ENCODE measurements around the gene PI16.
A peak's percentile ranks its signal among the peaks of the same experiment; 100 is the strongest.

Gene PI16

DNA sequence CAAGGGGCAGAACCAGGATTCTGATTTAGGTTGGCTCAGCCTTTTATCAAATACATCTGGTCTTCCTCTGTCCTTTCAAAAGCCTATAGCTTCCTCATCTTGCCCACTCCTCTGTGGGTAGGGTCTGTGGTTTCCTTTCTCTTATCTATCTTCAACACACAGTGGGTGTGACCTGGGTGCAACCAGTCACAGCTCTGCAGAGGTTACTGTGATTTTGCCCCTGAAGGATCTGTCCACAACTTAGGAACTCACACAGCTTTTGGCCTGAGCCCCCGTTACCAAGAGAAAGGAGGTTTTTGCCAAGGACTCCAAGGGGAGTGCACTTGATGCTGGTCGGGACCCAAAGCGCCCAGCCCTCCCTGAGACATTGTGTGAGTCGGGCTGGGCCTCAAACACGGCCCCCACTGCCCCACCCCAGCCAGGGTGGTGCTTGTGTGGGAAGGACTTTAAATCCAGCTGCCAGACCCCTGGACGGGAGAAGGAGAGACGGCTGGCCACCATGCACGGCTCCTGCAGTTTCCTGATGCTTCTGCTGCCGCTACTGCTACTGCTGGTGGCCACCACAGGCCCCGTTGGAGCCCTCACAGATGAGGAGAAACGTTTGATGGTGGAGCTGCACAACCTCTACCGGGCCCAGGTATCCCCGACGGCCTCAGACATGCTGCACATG, at the start of gene PI16:
Gene PI16 (plus strand): TSS at position 477 of the 670 bp plus-strand sequence. CDS start 23 bp downstream, at position 500.
- DNase-seq (ENCODE audit: low spot score) = peak; percentile 44

GRCh38 chr6:36904851-36905393, 49.6 kb upstream of the PI16 start:
- DNase-seq (ENCODE audit: low spot score) = no peak

- DNase-seq (ENCODE audit: low spot score) = no peak
These were observed 47.8 kb upstream of the PI16 start for GRCh38 chr6:36906539-36907325.

DNA sequence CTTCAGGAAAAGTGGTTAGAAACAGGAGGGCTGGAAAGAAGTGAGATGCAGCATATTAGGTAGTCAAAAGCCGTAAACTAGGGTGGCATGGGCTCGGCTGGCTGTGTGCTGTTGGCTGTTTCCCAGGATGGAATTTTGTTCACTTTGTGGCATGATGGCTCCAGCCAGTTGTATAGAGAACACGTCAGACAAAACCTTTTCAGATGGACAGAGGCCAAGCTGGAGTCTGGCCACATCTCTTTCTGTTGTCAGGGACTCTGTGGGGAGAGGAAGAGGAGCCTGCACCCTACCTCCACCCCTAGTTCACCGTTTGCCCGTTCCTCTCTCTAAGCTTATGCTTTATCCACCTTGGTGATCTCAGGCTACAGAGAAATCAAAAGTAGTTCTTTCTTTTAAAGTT, 46.8 kb upstream of the PI16 start:
- no peak for DNase-seq (ENCODE audit: low spot score)

GRCh38 chr6:36908747-36909146, 45.8 kb upstream of the PI16 start:
- DNase-seq (ENCODE audit: low spot score) = no peak

- DNase-seq (ENCODE audit: low spot score) = peak; percentile 37
These were observed 42.5 kb upstream of the PI16 start for GRCh38 chr6:36912030-36912454.

GRCh38 chr6:36912586-36912985, 42.0 kb upstream of the PI16 start:
- peak; percentile 89 for DNase-seq (ENCODE audit: low spot score)

DNA sequence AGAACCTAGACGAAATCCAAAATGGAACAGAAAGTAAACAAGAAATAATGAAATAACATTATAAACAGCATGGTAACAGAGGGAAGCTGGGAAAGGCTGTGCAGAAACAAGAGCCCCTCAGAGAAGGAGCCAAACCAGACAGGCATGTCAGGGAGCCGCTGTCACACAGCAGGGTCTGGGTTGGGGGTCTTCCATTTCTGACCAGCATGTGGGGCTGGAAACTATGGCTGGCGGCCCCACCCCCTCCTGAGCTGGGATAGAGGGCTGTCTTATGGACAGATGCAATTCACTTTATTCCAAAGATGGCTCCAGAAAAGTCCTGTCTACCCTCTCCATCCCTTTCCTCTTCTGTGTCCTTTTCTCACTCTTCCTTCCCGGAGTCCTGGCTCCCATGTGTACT, 41.5 kb upstream of the PI16 start:
- no peak for DNase-seq (ENCODE audit: low spot score)

DNA sequence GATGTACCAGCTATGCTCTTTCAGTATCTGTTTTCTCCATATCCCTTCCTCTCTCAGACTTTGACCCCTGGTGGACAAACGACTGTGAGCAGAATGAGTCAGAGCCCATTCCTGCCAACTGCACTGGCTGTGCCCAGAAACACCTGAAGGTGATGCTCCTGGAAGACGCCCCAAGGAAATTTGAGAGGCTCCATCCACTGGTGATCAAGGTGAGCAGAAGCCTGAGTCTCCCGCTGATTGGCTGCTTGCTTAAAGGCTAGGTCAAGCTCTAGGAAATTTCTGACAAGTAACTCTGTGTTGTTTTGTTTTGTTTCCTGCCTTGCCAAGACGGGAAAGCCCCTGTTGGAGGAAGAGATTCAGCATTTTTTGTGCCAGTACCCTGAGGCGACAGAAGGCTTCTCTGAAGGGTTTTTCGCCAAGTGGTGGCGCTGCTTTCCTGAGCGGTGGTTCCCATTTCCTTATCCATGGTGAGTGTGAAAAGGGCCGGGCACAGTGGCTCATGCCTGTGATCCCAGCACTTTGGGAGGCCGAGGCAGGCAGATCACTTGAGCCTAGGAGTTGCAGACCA, 40.2 kb upstream of the PI16 start:
- peak; percentile 66 for DNase-seq (ENCODE audit: low spot score)

GRCh38 chr6:36915599-36915998, 38.9 kb upstream of the PI16 start:
- DNase-seq (ENCODE audit: low spot score) = no peak

GRCh38 chr6:36916126-36916525, 38.4 kb upstream of the PI16 start:
- DNase-seq (ENCODE audit: low spot score) = no peak

- DNase-seq (ENCODE audit: low spot score) = no peak
These were observed 36.9 kb upstream of the PI16 start for GRCh38 chr6:36917541-36918193.

DNA sequence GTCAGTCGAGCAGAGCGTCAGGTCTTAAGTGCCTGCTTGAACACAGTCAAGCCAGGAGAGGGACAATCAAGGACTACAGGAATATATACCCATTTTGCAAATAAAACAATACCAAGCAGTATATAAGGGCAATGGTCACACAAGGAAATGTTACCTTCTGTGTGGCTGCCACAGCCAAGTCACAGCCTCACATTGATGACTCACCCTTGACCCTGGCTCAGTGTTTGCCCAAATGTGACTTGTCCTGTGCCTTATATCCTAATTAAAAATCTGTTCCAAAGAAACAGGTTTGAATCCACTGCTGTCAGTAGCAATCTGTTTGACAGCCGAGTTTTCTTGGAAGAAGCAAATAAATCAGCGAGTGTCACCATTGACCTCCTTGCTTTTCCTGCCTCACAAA, 34.5 kb upstream of the PI16 start:
- no peak for DNase-seq (ENCODE audit: low spot score)

DNA sequence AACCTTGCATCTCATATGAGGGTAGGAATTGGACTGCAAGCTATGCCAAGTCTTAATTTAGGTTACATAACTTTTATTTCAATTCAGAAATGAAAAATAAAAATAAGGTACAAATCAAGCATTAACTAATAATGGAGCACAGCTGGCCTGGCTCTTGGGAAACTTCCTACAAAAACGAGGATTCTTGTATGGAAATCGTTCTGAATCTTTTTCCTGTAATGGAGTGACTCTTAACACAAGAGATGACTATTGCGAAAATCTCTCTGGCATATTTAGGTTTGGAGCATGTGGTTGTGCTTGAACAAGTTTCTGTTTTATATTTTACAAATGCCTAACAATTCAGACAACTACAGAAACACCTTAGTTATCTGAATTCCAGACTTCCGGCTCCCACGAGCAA, 34.0 kb upstream of the PI16 start:
- no peak for DNase-seq (ENCODE audit: low spot score)

DNA sequence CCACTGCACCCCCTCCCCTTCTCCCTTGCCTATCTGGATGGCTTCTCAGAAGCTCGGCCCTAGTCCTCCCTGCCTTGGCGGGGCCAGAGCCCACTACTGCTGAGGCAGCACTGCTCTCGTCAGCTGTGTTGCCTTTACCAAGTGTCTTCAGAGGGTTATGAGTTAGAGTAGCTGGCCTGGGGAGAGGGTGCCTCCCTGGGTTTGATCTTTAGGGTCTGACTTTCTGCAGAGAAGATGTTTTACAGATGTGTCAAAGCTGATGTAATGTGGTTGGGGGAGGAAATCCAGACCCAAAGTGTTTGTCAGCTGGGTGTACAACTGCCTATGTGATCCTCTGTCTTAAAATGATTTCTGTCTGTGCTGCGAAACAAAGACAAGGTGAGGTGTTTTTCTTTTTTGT, 30.4 kb upstream of the PI16 start:
- DNase-seq (ENCODE audit: low spot score) = no peak

GRCh38 chr6:36924778-36925374, 29.7 kb upstream of the PI16 start:
- no peak for DNase-seq (ENCODE audit: low spot score)

DNA sequence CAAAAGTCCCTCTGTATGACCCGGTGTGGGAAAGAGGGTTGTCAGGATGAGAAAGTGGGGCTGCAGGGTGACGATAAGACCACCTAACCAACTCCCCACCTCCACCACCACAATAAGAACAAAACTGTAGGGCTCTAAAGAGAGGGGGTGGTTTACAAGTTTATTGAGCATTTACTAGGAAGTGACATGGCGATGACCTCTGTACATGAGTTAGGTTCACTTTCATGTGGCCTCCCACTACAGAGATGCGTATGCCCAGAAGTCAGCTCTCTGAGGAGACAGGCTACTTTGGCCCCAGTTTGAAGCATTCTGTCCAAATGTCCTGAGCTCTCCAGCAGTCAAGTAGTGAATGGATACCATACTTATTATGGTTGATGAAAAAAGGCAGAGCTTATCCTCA, 28.7 kb upstream of the PI16 start:
- DNase-seq (ENCODE audit: low spot score) = no peak

DNA sequence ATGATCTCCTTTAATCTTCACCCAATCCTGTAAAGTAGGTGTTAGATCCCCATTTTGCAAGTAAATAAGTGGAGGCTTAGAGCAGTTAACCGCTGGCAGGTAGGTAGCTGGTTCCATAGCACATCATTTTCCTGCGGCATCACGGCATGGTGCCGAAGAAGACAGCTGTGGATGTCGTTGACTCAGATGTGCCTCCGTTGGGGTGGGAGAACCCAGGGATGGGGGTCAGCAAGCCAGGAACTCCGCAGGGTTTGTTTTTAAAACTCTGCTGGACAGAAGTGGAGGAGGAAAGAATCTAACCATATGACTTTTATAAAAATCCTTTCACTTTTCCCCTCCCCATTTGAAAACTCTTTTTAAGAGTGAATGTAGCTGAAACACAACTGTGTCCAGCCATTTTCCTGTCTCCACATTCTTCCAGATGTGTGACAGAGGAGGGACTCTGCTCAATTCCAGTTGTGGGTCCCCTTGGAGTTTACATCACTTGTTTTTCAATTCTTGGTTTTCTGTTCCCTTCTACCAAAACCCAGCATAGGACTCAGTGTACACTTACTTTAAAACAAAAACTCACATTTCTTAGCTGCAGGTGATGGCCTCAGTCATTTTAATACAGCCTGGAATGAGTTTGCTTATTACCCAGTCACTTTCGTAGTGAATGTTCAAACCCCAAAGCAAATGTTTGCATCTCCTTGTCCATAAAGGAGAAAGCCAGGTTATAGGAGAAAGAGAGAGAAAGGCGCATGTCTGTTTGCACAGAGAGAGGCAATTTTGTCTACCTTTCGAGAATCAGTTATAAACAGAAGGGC, 27.6 kb upstream of the PI16 start:
- no peak for DNase-seq (ENCODE audit: low spot score)

DNA sequence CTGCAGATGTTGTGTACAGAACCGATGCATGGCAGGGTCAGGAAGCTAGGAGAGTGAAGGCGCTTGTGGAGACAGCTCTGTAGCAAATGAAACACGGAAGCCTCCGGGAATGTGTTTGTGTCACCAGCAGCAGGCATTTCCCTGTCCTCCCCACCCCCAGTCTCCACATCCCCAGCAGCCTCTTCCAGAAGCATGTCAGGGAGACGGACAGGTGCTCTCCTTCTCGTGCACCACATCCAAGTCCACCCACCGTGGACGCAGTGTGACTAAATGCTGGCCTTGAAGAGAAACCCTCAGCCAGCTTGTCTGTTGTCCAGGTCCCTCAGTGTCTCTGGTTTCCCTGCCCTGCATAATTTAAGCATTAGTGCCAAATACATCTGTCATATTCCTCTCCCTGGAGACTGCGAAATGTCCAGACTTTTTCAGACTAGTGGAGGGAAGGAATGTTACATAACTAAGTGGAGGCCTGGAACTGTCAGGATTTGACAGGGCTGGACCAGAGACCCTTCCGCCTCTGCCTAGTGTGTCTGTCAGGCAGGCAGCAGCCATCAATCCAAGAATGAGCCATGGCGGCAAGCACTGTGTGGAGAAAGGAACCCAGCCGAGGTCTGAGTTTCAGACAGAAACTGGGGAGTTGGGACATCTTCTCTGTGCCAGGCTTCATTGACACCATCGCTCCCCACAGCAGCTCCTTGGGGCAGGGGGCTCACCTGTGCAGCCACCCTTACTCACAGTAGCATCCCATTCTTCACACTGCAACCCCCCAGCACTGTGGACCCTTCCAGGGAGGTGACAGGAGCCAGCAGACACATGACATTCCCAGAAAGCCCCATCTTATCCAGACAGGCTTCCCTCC, 26.6 kb upstream of the PI16 start:
- no peak for DNase-seq (ENCODE audit: low spot score)

DNA sequence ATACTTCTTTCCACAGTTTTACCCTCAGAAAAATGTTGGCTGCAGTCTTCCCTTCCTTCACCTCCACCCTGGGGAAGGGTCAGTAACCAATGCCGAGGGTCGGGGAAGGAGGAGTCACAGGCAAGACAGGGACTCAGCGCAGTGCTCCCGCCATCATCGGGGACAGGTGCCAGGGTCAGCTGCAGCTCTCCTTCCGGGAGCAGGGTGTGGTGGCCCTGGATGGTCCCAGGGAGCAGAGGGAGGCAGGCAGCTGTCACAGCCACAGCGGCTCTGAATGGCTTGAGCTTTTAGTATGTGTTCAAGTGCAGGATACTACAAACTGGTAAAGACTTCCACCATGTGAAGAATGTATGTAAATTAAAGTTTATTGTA, 26.0 kb upstream of the PI16 start:
- DNase-seq (ENCODE audit: low spot score) = no peak
